Common myeloid progenitor, CD34-positive (primary cell): ENCODE results near the gene CSNK2A3.

Experiments
- CTCF ChIA-PET: fragments of 350-600 bp; sonication (Branson Sonifier 250); formaldehyde crosslinking; loops from one replicate; lab custom pipeline; 2021; ENCODE audit warnings: antibody characterized with exemption; lab: Charles Lee
- POLR2A ChIA-PET: fragments of 350-600 bp; sonication (Branson Sonifier 250); formaldehyde crosslinking; loops from one replicate; lab custom pipeline; 2021; ENCODE audit warnings: antibody characterized with exemption; lab: Charles Lee
- DNase-seq, 3 donors: peaks; one replicate each; pipeline versions ENCODE4 v3.0.0 to v3.0.0-alpha.2; 2013
- H3K27ac ChIP-seq, 2 experiments: 1 replicate in 1 of 2; 2 replicates in 1 of 2; pipeline ENCODE4 v1.7.0; 2013; ENCODE audit warnings: inconsistent platforms in 2 of 2, low read length in 2 of 2, mild to moderate bottlenecking in 2 of 2, low read depth in 1 of 2, moderate library complexity in 1 of 2; ENCODE audit not compliant: severe bottlenecking in 2 of 2, insufficient read depth in 1 of 2, poor library complexity in 1 of 2
- H3K27me3 ChIP-seq, 5 experiments: replicated peaks in 2 of 5; 1 replicate in 3 of 5; 2 replicates in 2 of 5; pipeline versions ENCODE4 v1.6.1 to v1.7.0; 2013; ENCODE audit warnings: low read length in 4 of 5, mild to moderate bottlenecking in 2 of 5, moderate library complexity in 2 of 5, inconsistent platforms in 1 of 5; ENCODE audit not compliant: insufficient read depth in 5 of 5, control insufficient read depth in 4 of 5
- H3K36me3 ChIP-seq, 4 experiments: 1 replicate in 2 of 4; 2 replicates in 2 of 4; pipeline versions ENCODE4 v1.6.1 to v1.7.0; 2013; ENCODE audit warnings: low read length in 3 of 4, control low read depth in 1 of 4, mild to moderate bottlenecking in 1 of 4; ENCODE audit not compliant: control insufficient read depth in 4 of 4, insufficient read depth in 4 of 4
- H3K4me1 ChIP-seq, 4 experiments: 1 replicate in 3 of 4; 2 replicates in 1 of 4; pipeline versions ENCODE4 v1.6.1 to v1.7.1; 2013; ENCODE audit warnings: low read length in 3 of 4, mild to moderate bottlenecking in 3 of 4, control low read depth in 1 of 4, inconsistent platforms in 1 of 4, moderate library complexity in 1 of 4; ENCODE audit not compliant: control insufficient read depth in 4 of 4, insufficient read depth in 4 of 4; ENCODE audit errors: control extremely low read depth in 1 of 4
- H3K4me3 ChIP-seq, 7 experiments: 1 replicate in 4 of 7; 2 replicates in 3 of 7; pipeline versions ENCODE4 v1.5.1 to v1.7.0; 2013; ENCODE audit warnings: mild to moderate bottlenecking in 7 of 7, low read length in 6 of 7, moderate library complexity in 6 of 7, inconsistent platforms in 2 of 7, low read depth in 2 of 7, control low read depth in 1 of 7; ENCODE audit not compliant: insufficient read depth in 4 of 7, control insufficient read depth in 1 of 7; ENCODE audit errors: extremely low read depth in 1 of 7
- H3K9me3 ChIP-seq, 5 experiments: 1 replicate in 4 of 5; 2 replicates in 1 of 5; pipeline versions ENCODE4 v1.6.1 to v1.7.1; 2013; ENCODE audit warnings: low read length in 4 of 5, mild to moderate bottlenecking in 2 of 5, inconsistent platforms in 1 of 5, low read depth in 1 of 5, moderate library complexity in 1 of 5; ENCODE audit not compliant: control insufficient read depth in 4 of 5, insufficient read depth in 2 of 5; ENCODE audit errors: control extremely low read depth in 1 of 5
- WGBS: methylation state at CpG from one replicate; pipeline ENCODE4 v1.1.5; 2013; ENCODE audit not compliant: insufficient coverage; 5-methylcytosine and 5-hydroxymethylcytosine counted together

CSNK2A3 gene

DNA sequence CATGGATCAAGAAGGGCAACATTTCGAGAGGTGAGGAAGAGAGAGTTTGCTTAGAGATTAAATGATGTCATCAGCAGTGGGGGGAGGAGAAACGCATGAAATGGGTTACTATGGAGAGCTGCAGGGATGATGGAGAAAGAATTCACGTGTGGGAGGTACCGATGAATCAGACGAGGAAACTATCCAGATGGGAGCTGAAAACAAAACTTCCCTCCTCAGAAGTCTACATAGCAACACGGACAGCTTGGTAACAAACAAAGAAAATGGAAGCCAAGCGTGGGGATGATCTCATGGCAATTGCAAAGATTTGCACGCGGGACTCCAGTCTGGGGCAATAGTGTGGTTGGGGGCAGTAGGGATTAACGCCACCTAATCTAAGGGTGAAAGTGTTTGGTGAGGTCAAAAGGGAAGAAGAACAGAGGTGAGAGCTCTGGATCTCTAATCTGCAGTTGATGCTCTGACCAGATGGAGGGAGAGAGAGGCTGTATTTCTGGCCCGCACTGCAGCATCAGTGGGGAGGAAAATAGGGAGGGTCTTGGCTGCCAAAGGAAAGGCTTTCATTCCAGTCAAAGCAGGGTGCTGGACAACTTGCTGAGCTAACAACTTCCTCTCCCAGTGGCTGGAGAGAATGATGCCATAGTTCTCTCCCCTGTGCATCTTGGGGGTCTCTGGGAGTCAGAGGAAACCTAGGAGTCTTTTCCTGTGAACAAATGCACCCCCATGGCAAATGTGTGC is 43.4 kb upstream of the CSNK2A3 start:
- no peaks in the 10 kb centered on the region for H3K4me1 ChIP-seq
- no peak overlapping the region for H3K27ac ChIP-seq
- no peaks in the 10 kb centered on the region for H3K9me3 ChIP-seq
- CTCF ChIA-PET: interaction anchor here (0.8 kb wide), 1 partner anchor 225 kb away, joined by 3 read pairs; the partner anchor contains the start of gene GALNT18
- no peaks in the 10 kb centered on the region for H3K36me3 ChIP-seq
- no peak overlapping the region for H3K4me3 ChIP-seq
- DNase-seq: no peak
- 91% methylated on average over 10 of the region's 11 CpGs for WGBS
- H3K27me3 ChIP-seq: peaks cover 0 to 30% (median 6%) of the 10 kb centered on the region in 5 experiments
- POLR2A ChIA-PET: no interaction called here

- no peaks in the 10 kb centered on the region for H3K9me3 ChIP-seq
- no peaks in the 10 kb centered on the region for H3K4me1 ChIP-seq
- no peaks in the 10 kb centered on the region for H3K36me3 ChIP-seq
- peaks cover 0 to 20% (median 6%) of the 10 kb centered on the region in 5 experiments for H3K27me3 ChIP-seq
- no peak for DNase-seq
- CTCF ChIA-PET: no interaction called here
- 100% methylated on average over 2 of the region's 2 CpGs for WGBS
- POLR2A ChIA-PET: no interaction called here
- H3K27ac ChIP-seq: no peak overlapping the region
- H3K4me3 ChIP-seq: no peak overlapping the region
Measured at GRCh38 chr11:11395126-11395525, 42.1 kb upstream of the CSNK2A3 start.

DNA sequence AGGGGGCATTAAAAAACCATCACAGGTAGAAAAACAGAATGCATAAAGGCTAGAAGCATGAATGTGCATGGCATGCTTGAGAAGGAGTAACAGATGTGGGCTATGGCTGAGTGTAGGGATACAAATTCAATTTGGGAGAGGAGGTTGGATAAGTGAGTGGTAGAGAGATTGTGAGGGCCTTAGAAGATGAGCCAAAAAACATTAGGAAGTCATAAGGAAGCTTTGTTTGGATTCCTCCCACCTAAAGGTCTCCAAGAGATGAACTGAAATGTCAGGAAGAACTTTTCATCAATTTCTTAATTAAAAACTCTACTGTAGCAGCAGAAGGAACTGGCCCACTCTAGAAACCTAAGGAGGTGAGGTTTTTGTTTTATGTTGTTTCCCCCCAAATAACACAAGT is 41.2 kb upstream of the CSNK2A3 start:
- Histone ChIP-seq H3K27ac (no peak overlapping the region), H3K4me3 (no peak overlapping the region), H3K4me1 (no peaks in the 10 kb centered on the region), H3K9me3 (no peaks in the 10 kb centered on the region), H3K27me3 (peaks cover 0 to 20% (median 6%) of the 10 kb centered on the region in 5 experiments), H3K36me3 (no peaks in the 10 kb centered on the region)
- ChIA-PET CTCF (no interaction called here), POLR2A (no interaction called here)
- DNase-seq: no peak

- Histone ChIP-seq H3K27ac (no peak overlapping the region), H3K4me1 (no peaks in the 10 kb centered on the region), H3K36me3 (no peaks in the 10 kb centered on the region), H3K27me3 (peaks cover 0 to 21% (median 5%) of the 10 kb centered on the region in 5 experiments), H3K4me3 (no peak overlapping the region), H3K9me3 (no peaks in the 10 kb centered on the region)
- CTCF ChIA-PET: no interaction called here
- 97% methylated on average over 11 of the region's 13 CpGs for WGBS
- no peak for DNase-seq
- POLR2A ChIA-PET: no interaction called here
Measured at GRCh38 chr11:11391796-11392463, 38.9 kb upstream of the CSNK2A3 start.

DNA sequence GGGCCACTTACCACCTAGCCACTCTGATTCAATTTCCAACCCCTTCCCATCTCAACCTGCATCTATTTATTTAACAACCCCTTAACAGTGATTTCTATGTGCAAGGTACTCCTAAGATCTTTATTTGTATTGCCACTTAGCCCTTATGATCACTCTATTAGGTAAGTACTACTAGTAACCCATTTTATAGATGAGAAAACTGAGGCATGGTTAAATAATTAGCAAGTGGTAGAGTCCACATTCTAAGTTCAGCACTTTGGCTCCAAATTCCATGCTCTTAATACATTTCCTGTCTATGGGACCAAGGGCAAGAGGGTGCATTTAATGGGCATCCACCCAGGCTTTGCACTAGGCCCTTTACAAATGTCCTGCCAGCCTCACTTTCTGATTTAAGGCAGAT is 38.1 kb upstream of the CSNK2A3 start:
- no peak for DNase-seq
- no peaks in the 10 kb centered on the region for H3K36me3 ChIP-seq
- no peaks in the 10 kb centered on the region for H3K4me1 ChIP-seq
- H3K27me3 ChIP-seq: peaks cover 0 to 18% (median 2%) of the 10 kb centered on the region in 5 experiments
- H3K4me3 ChIP-seq: no peak overlapping the region
- CTCF ChIA-PET: no interaction called here
- no peaks in the 10 kb centered on the region for H3K9me3 ChIP-seq
- no peak overlapping the region for H3K27ac ChIP-seq
- POLR2A ChIA-PET: no interaction called here

- Histone ChIP-seq H3K9me3 (no peaks in the 10 kb centered on the region), H3K27me3 (peaks cover 0 to 12% (median 1%) of the 10 kb centered on the region in 5 experiments), H3K36me3 (no peaks in the 10 kb centered on the region), H3K27ac (no peak overlapping the region), H3K4me3 (no peak overlapping the region), H3K4me1 (no peaks in the 10 kb centered on the region)
- 100% methylated on average over 4 of the region's 5 CpGs for WGBS
- ChIA-PET POLR2A (no interaction called here), CTCF (interaction anchor here (1.7 kb wide), 1 partner anchor 12 kb away, joined by 5 read pairs; no protein-coding TSS in a partner anchor)
- DNase-seq: no peak
Measured at GRCh38 chr11:11390068-11390771, 37.2 kb upstream of the CSNK2A3 start.

DNA sequence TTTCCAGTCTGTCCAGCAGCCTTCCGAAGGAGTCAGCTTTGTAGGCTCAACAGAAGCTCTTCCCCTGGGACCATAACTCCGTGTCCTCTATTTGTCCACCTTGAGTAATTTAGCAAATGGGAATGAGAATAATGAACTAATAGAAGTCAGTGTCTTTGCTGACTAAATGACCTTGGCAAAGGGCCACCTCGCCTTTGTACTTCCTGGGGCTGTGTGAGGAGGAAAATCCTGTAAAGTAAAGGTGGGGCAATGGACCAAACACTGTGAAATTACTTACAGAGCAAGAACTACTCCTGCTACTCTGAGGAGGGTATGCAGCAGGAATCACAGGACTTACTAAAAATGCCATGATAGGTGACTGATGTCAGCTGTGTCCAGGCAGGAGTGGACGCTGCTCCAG is 36.2 kb upstream of the CSNK2A3 start:
- 89% methylated on average over 2 of the region's 4 CpGs for WGBS
- Histone ChIP-seq H3K4me3 (no peak overlapping the region), H3K9me3 (no peaks in the 10 kb centered on the region), H3K27ac (no peak overlapping the region), H3K27me3 (peaks cover 0 to 10% (median 0%) of the 10 kb centered on the region in 5 experiments), H3K4me1 (no peaks in the 10 kb centered on the region), H3K36me3 (no peaks in the 10 kb centered on the region)
- ChIA-PET POLR2A (no interaction called here), CTCF (interaction anchor here (1.4 to 1.7 kb wide), 2 partner anchors 11 to 13 kb away, joined by 3 to 5 read pairs; no protein-coding TSS in a partner anchor)
- no peak for DNase-seq
